Activated CD4-positive, CD25-positive, alpha-beta regulatory T cell treated with anti-CD3 and anti-CD28 coated beads, Interleukin-2, amount 50 U/mL, for 24 hours (primary cell): ENCODE measurements around the gene PRKAG2.
"Not testable (repeated sequence)": the region's sequence is repeated elsewhere in the genome, so short reads cannot be mapped to it uniquely, and the experiment has no call there.

Source experiments
- ATAC-seq, 2 donors: fragments of 150-1000 bp; cut with Tn5 transposase; one replicate each; pipeline ENCODE4 v1.10.0; 2021; ENCODE audit warnings: mild to moderate bottlenecking in 1 of 2, moderate library complexity in 1 of 2

PRKAG2 gene

GRCh38 chr7:151883857-151884256 lies 6.9 kb upstream of the PRKAG2 start:
- ATAC-seq = no peak

- no peak for ATAC-seq
These were observed 5.8 kb upstream of the PRKAG2 start for GRCh38 chr7:151882734-151883133.

GRCh38 chr7:151880688-151881087 lies 3.8 kb upstream of the PRKAG2 start:
- no peak for ATAC-seq

- ATAC-seq = no peak
These were observed 1.3 kb upstream of the PRKAG2 start for GRCh38 chr7:151877911-151878835.

GRCh38 chr7:151875942-151876898 lies 695 bp downstream of the PRKAG2 start:
- ATAC-seq = peak; percentile 55 to 57

- ATAC-seq = not testable (repeated sequence)
These were observed 2.4 kb downstream of the PRKAG2 start for GRCh38 chr7:151874479-151874878.

GRCh38 chr7:151873402-151873965 lies 3.4 kb downstream of the PRKAG2 start:
- no peak for ATAC-seq

GRCh38 chr7:151872531-151873401 lies 4.1 kb downstream of the PRKAG2 start:
- ATAC-seq = no peak

- ATAC-seq = no peak
These were observed 5.0 kb downstream of the PRKAG2 start for GRCh38 chr7:151871904-151872303.

- ATAC-seq = no peak
These were observed 5.7 kb downstream of the PRKAG2 start for GRCh38 chr7:151871189-151871735.

- no peak for ATAC-seq
These were observed 6.7 kb downstream of the PRKAG2 start for GRCh38 chr7:151869968-151870918.

- ATAC-seq = no peak
These were observed 7.5 kb downstream of the PRKAG2 start for GRCh38 chr7:151869455-151869854.

- no peak for ATAC-seq
These were observed 7.8 kb downstream of the PRKAG2 start for GRCh38 chr7:151869109-151869428.

GRCh38 chr7:151868396-151869108 lies 8.4 kb downstream of the PRKAG2 start:
- ATAC-seq = no peak

- ATAC-seq = no peak
These were observed 9.0 kb downstream of the PRKAG2 start for GRCh38 chr7:151867912-151868311.

GRCh38 chr7:151866761-151867655 lies 9.9 kb downstream of the PRKAG2 start:
- no peak for ATAC-seq

GRCh38 chr7:151866028-151866427 lies 10.9 kb downstream of the PRKAG2 start:
- no peak for ATAC-seq

- no peak for ATAC-seq
These were observed 11.7 kb downstream of the PRKAG2 start for GRCh38 chr7:151865070-151865670.
